Stimulated activated CD8-positive, alpha-beta memory T cell treated with anti-CD3 and anti-CD28 coated beads, Interleukin-7, amount 100 ng/mL, for 24 hours (primary cell): ENCODE measurements around the gene ACOX3.
"Not testable (repeated sequence)": the region's sequence is repeated elsewhere in the genome, so short reads cannot be mapped to it uniquely, and the experiment has no call there.

Experiments
- DNase-seq: peaks from one replicate; pipeline ENCODE4 v3.0.0-alpha.2; 2020; ENCODE audit warnings: low read depth

Gene ACOX3

DNA sequence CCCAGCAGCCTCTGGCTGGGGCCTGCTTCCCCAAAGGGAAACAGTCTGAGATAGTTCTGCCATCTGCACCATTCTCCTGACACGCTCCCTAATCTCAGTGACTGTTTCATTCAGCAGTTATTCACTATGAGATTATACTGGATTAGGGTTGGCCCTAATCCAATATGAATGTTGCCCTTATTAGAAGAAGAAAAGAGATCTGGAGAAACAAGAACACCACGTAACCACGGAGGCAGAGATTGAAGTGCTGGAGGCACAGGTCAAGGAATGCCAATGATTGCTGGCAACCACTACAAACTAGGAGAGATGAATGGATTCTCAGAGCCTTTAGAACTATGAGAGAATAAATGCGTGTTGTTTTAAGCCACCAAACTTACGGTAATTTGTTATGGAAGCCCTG lies 7.4 kb downstream of the ACOX3 start:
- DNase-seq: no peak

DNA sequence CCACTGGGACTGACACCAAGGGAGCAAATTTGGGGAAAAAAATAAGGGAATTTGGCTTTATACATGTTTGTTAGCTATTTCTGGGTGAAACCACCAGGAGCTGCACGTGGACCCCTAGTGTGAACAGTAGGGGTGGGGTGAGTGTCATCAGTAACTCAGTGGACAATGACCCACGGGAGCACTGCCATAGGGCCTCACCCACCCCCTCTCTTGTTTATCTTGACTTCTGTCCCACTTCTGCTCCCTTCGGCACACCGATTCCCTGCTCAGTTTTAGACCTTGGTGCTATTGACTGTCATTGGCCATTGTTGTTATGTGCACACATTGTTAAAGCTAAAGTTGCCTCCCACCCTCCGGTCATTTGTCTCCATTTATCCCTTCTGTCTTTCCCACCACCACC lies 9.0 kb downstream of the ACOX3 start:
- DNase-seq: no peak

DNA sequence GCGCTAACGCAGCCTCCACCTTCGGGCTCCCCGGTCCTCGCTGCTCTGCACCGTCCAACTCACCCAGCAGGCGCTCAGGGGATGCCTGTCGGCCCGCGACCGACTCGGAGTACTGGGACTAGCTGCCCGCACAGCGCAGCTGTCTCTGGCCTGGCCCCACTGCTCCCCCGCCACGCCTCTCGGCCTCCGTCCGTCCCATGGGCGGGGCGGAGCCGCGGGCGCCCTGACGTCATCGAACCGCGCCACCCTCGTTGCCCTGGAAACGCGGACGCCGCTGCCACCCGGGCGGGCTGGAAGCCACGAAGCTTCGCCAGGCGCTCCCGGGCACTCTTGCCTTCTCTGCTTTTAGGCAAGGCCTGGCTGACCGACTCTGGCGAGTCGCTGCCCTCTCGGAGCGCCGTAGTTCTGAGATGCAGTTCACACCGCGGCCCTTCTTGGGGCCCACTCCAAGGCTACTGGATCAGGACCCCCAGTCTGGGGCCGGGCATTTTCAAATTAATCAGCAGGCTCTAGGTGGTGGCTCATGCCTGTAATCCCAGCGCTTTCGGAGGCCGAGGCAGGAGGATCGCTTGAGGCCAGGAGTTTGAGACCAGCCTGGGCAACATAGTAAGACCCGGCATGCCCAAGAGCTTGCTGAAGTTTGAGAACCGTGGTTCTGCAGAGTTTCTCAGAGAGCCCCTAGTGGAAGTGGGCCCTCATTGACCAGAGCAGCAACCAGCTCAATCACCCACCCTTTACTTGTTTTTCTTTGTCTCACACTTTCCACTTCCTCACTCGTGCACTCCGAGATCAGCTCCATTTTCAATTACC lies 12.0 kb downstream of the ACOX3 start:
- DNase-seq: peak; percentile 90

DNA sequence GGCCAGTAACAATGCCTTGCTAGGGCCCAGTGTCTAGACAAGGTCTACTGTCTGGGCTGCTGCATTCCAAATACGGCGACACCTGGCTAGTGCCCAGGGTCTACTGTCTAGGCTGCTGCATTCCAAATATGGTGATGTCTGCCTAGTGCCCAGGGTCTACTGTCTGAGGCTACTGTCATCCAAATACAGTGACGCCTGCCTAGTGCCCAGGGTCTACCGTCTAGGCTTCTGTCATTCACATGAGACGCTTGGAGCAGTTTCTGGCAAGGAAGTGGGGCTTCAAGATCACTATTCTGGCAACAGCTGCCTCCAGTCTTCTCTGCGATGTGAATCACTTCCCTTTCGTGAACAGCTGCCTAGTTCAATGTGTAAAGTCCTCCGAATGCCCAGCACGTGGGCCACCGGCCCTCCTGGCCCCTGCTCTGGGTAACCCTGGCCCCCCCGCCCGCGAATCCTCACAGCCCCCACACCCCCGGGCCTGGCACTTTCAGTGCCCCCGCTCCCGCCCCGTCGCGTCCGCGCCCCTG lies 12.7 kb downstream of the ACOX3 start:
- DNase-seq: no peak

DNA sequence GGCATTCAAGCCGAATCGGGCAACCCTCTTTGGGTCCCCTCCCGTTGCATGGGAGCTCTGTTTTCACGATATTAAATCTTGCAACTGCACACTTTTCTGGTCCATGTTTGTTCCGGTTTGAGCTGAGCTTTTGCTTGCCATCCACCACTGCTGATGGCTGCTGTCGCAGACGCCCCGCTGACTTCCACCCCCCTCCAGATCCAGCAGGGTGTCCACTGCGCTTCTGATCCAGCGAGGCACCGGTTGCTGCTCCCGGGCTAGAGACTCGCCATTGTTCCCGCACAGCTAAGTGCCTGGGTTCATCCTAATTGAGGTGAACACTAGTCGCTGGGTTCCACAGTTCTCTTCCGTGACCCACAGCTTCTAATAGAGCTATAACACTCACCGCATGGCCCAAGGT lies 13.3 kb downstream of the ACOX3 start:
- DNase-seq: no peak

DNA sequence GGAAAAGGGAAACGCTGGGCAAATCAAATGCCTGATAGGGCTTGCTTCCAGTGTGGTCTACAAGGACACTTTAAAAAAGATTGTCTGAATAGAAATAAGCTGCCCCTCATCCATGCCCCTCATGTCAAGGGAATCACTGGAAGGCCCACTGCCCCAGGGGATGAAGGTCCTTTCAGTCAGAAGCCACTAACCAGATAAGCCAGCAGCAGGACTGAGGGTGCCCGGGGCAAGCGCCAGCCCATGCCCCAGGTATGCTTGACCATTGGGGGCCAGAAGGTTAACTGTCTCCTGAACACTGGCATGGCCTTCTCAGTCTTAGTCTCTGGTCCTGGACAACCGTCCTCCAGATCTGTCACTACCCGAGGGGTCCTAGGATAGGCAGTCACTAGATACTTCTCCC lies 17.7 kb downstream of the ACOX3 start:
- no peak for DNase-seq

DNA sequence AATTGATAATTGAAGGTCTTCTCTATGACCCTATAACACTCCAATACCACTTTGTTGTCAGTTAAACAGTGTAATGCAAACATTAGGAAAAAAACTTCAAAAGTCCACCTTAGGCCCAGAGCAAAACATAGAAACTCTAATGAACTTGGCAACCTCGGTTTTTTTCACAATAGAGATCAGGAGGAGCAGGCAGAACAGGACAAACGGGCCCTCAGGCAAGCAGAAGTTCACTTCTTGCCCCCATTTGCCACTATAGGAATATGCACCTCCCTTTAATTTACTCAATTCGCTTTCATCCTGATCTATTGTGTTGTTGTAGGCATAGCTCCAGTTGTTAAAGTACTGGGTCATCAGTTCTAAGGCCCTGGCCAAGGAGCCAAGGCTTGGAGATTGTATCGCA lies 18.2 kb downstream of the ACOX3 start:
- DNase-seq: no peak

DNA sequence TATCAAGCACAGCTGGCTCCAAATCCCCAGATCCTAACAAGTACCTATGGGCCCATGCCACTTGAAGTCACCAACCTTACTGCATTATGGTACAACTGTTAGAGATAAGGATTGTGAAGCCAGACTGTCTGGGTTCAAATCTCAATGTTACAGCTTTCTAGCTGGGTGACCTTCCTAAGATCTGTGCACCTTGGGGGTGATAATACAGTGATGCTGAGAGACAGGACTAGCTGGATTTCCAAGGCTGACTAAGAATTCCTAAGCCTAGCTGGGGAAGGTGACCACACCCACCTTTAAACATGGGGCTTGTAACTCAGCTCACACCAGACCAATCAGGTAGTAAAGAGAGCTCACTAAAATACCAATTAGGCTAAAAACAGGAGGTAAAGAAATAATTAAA lies 20.4 kb downstream of the ACOX3 start:
- DNase-seq: not testable (repeated sequence)

DNA sequence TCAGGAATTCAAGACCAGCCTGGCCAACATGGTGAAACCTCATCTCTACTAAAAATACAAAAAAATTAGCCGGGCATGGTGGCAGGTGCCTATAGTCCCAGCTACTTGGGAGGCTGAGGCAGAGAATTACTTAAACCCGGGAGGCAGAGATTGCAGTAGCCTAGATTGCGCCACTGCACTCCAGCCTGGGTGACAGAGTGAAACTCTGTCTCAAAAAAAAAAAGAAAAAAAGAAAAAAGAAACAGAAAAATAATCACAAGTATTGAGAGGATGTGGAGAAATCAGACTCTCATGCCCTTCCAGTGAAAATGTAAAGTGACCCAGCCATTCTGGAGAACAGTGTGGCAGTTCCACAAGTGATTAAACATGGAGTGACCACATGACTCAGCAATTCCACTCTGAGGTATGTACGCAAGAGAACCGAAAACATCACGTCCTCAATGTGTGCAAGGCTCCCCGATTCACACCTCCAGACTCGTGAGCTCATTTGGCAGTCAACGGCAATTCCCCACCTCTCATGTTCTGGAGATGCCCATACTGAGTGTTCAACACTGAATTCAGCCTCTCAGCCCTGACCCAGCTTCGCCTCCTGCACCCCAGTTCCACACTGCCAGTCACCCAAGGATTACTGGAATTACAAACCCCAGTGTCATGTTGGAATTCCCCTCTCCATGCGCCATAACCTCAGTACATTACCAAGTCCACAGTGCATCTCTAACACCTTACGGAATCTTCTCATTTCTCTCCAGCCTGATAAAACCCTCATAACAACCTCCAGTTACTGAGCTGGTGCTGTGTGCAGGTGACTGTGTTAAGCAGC lies 21.1 kb downstream of the ACOX3 start:
- DNase-seq: no peak

DNA sequence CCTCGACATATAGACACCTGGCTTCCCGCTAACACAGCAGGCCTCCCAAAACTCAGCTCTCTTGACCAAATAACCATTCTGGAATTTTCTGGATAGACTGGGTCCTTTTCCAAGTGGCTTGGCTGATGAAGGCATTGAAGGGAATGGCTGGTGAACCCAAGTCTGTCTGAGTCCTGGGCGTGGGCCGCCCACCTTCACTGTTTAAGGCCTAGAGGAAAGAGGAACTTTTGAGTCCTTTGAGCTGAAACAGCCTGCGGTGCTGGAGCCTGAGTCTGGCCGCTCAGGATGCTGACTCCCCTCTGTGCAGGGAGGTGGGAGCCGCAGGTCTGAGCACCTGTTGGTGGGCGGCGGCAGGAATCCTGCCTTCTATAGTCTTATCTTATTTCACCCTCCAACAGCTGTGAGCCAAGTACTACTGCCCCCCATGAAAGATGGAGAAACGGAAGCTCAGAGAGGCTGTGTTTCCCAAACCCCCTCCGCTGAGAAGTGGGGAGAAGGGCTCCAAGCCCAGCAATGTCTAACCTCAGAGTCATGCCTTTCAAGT lies 23.4 kb downstream of the ACOX3 start:
- DNase-seq: no peak

DNA sequence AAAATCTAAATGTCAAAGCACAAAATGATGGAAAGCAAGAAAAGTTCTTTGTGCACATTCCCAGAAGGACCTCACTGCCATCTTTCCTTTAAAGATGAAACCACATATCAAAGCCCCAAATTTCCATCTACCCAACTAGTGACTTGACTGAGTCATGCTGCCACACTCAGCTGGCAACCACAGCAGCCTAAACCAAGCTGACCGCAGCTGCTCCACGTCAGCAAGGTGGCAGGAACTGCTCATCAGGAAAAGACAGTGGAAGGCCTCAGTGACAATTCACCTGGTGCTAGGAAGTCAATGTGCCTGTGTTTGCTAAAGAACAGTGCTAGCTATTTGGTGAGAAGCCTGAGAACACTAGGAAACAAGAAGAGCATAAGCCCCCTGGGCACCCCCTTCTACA lies 26.1 kb downstream of the ACOX3 start:
- DNase-seq: no peak

DNA sequence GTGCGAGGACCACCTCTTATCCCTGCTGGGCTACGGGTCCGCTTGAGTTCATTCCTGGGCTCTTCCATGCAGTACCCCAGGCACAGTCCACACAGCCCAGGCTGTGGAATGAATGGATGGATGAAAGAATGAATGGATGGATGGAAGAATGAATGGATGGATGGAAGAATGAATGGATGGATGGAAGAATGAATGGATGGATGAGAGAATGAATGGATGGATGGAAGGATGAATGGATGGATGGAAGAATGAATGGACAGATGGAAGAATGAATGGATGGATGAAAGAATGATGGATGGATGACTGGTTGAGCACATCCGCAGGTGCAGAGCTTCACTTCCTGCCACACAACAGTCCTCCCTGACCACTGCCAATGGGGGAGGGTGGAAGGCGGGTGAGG lies 28.2 kb downstream of the ACOX3 start:
- no peak for DNase-seq

DNA sequence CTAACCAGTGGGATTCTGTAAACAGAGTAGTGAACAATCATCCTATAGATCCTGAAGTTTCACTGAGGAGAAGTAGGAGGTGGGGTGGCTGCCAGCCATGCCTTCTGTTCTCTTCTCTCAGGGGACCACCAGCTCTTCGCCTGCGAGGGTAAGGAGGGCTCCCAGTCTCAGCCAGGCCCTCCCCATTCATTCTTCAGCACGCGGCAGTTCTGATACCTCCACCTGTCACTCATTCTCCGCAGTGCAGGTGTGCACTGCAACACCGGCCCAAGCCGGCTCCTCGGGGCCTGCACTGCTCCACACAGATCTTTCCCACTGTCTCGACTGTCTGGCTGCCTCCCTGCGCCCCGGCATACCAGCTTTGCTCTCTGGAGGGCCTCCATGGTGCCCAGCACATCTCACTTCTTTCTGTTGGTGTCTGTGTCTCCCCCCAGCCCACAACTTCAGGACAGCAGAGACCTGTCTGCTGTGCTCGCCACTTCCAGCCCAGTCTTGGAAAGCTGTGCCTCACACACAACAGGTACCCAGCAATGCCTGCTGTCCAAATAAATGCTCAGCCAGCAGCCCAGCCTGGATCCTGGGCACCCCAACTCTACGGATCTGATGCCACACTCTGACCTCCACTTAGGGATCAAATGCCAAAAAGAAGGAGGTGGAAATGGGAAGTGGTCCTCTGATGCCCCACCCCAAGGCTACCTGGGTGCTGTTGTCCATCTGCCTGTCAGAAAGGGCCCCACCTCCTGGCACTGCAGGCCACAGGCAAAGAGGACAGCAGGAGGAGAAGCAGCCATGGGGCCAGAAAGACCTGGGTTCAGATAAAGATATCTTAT lies 29.0 kb downstream of the ACOX3 start:
- DNase-seq: no peak

DNA sequence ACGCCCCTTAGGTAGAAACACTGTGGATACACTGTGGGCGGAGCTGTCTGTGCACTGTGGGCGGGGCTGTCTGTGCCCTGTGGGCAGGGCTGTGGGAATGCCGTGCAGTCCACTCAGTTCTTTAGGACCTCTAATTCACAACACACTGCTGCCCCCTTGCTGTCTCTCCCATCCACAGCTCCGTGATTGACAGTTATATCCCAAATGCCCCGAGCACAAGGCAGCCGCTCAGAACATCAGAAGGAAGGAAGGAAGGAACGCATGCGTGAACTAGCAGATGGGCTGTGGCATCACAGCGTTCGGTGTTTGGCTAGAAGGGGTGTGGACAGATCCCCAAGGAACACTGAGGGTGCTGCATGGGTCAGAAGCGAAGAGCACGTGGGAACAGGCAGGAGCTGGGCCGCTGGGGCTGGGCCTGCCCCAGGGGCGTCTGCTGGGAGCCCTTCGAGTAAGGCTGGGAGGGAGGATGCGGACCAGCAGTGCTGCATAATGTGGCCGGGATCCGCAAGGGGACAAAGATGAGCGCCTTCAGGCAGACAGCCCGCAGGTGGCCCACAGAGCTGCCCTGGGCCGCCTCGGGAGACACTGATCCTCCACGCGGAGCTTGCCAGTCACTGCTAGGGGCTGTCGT lies 29.8 kb downstream of the ACOX3 start:
- no peak for DNase-seq

DNA sequence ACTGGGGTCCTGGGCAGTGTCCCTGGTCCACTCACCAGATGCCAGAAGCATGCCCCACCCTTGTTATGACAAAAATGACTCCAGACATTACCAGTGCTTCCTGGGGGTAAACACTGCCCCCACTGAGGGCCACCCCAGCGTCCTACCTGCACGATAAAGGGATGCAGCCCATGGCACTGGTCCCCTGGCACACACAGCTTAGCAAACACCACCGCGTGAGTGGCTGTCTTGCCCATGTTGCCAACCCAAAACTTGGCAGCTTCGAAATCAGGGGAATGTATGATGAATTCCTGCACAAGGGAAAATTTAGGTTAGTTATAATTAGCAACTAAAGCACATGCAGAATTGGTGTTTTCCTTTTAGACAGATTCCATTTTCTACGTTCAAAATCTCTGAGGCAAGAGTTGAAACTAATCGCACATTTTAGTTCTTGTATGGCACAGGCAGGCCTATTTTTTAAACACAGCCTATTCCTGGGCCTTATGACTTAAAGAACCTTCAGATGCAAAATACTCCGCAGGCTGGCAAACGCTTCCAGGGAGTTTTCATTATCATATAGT lies 30.4 kb downstream of the ACOX3 start:
- no peak for DNase-seq

DNA sequence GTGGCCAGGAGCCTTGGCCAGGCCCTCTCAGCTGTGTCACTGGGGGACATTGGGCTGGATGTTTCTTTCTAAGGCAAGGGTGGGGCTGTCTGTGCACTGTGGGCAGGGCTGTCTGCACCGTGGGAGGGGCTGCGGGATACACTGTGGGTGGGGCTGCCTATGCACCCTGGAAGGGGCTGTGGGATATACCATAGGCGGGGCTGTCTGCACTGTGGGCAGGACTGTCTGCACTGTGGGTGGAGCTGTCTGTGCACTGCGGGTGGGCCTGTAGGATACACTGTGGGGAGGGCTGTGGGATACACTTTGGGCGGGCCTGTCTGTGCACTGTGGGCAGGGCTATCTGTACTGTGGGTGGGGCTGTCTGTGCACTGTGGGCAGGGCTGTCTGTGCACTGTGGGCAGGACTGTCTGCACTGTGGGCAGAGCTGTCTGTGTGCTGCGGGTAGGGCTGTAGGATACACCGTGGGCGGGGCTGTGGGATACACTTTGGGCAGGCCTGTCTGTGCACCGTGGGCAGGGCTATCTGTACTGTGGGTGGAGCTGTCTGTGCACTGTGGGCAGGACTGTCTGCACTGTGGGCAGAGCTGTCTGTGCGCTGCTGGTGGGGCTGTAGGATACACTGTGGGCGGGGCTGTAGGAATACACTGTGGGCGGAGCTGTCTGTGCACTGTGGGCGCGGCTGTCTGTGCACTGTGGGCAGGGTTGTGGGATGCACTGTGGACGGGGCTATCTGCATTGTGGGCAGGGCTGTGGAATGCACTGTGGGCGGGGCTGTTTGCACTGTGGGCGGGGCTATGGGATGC lies 31.1 kb downstream of the ACOX3 start:
- peak; percentile 21 for DNase-seq

DNA sequence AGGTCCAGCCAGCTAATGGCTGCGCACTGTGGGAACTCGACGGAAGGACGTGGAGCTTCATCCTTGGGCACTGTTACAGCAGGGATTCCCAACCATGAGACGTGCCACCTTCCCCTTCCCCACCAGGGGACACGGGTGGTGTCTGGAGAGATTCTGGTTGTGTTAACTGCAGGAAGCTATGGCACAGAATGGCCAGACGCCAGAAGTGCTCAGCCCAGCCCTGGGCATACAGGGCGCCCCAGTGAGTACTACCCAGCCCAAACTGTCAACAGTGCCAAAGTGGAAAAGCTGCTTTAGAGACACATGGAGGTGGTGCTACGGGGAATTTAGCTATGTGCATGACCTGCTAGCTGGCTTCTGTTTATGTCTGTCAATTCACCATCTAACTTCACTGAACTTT lies 32.8 kb downstream of the ACOX3 start:
- DNase-seq: no peak

DNA sequence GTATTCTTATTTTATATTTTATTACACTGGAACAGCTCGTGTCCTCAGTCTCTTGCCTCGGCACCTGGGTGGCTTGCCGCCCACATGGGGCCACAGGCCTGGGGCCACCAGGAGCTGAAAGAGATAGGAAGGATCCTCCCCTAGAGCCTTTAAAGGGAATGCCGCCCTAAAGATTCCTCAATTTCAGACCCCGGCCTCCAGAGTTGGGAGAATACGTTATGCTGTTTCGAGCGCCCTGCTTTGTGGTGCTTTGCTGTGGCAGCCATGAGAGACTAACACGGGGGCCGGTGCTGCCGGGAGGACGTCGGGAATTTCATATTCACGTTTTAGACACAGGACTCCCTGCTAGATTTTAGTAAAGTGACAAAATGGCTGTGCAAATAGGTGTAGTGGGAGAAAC lies 33.2 kb downstream of the ACOX3 start:
- DNase-seq: no peak

DNA sequence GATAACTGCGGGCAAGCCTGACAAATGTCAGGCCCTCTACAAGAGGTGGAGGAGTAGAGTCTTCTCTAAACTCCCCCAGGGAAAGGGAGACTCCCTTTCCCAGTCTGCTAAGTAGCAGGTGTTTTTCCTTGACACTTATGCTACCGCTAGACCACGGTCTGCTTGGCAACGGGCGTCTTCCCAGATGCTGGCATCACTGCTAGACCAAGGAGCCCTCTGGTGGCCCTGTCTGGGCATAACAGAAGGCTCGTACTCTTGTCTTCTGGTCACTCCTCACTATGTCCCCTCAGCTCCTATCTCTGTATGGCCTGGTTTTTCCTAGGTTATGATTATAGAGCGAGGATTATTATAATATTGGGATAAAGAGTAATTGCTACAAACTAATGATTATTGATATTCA lies 33.6 kb downstream of the ACOX3 start:
- DNase-seq: not testable (repeated sequence)

DNA sequence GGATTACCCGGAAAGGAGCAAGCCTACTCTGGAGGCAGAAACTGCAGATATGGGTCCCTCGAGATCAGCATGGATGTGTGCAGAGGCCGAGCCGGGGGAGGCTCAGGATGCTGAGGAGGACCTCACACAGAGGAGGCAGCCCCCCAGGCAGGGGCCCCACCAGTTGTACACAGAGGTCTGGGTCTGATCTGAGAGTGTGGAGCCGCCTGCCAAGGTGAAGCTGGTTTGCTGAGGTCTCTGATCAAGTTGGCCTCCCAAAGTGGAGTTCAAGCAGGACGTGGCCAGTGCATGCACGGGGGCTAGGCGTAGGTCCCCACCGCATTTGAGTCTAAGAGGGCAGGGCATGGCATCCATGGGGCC lies 35.0 kb downstream of the ACOX3 start:
- DNase-seq: no peak
